ENCODE measurements around the gene C7orf33. TPM values are rescaled to one million over a fixed set of nuclear protein-coding genes. Genes with fewer than 3 reads are reported as not detected.
"Not testable (repeated sequence)": the region's sequence is repeated elsewhere in the genome, so short reads cannot be mapped to it uniquely, and the experiment has no call there.

C7orf33 gene
- total RNA-seq, 4 donors from 2014 or later: not detected

GRCh38 chr7:148588168-148588567 lies 2.4 kb upstream of the C7orf33 start:
- H3K27ac ChIP-seq: no peak overlapping the region
- no peaks in the 10 kb centered on the region for H3K27me3 ChIP-seq
- H3K4me3 ChIP-seq (replicated peaks in 1 of 3): no peak overlapping the region
- H3K36me3 ChIP-seq: no peaks in the 10 kb centered on the region
- H3K9me3 ChIP-seq: no peaks in the 10 kb centered on the region
- no peaks in the 10 kb centered on the region for H3K4me1 ChIP-seq
- no peak for DNase-seq
- intact Hi-C loops (cut with DNase I): no loop called here
- 71 to 72% methylated on average over 6 of the region's 6 CpGs for WGBS, 2 donors
- TF ChIP-seq CTCF (IDR thresholded peaks at IDR 0.05) (no peak), POLR2A (IDR thresholded peaks at IDR 0.05) (no peak)

DNA sequence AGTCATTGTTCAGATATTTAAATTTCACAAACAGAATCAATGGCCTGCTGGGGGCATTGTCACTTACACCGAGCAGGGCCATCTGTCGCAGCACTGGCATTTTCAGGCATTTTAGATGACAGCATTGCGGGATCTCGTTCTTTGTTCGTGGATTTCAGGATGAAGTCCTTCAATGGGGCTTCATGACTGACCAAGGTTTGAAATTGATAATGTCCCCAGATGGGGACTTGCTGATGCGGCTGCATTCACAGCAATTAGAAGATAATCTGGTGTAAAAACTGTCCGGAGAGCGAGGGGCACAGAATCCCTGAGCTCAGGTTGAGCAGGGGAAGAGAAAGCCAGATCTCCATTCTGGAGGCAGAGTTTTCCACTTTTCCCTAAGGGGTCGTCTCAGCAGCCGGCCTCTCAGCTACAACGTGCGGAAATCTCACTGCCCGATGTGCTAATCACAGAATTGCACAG lies 1.9 kb upstream of the C7orf33 start:
- no peaks in the 10 kb centered on the region for H3K9me3 ChIP-seq
- H3K4me1 ChIP-seq: no peaks in the 10 kb centered on the region
- DNase-seq: no peak
- 80 to 83% methylated on average over 13 of the region's 13 CpGs for WGBS, 2 donors
- TF ChIP-seq POLR2A (IDR thresholded peaks at IDR 0.05) (no peak), CTCF (IDR thresholded peaks at IDR 0.05) (no peak)
- no peak overlapping the region for H3K27ac ChIP-seq
- intact Hi-C loops (cut with DNase I): no loop called here
- H3K36me3 ChIP-seq: no peaks in the 10 kb centered on the region
- H3K4me3 ChIP-seq (replicated peaks in 1 of 3): no peak overlapping the region
- H3K27me3 ChIP-seq: no peaks in the 10 kb centered on the region

DNA sequence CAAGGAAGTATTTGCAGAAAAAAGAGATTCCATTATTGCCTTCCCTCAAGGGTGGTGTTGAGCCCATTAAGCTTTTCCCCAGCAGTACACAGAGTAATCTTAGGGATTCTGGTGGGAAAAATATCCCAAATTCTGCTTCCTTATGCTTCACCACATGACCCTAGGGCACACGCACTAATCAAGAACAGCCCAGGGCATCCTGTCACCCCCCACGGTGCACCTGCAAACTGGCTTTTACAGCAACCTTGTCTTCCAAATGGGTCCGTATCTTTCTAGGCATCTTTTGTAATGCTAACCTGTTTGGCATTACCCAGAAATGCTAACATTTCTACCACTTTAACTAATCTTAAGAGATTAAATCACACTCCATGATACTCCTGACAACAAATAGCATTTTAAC lies 926 bp upstream of the C7orf33 start:
- no peak for TF ChIP-seq POLR2A (IDR thresholded peaks at IDR 0.05)
- no peak for TF ChIP-seq CTCF (IDR thresholded peaks at IDR 0.05)
- intact Hi-C loops (cut with DNase I): no loop called here
- Histone ChIP-seq H3K27ac (no peak overlapping the region), H3K9me3 (no peaks in the 10 kb centered on the region), H3K27me3 (no peaks in the 10 kb centered on the region), H3K4me3 (replicated peaks in 1 of 3) (no peak overlapping the region), H3K4me1 (no peaks in the 10 kb centered on the region), H3K36me3 (no peaks in the 10 kb centered on the region)
- DNase-seq: no peak
- WGBS, 2 donors: 68 to 71% methylated on average over 3 of the region's 3 CpGs

DNA sequence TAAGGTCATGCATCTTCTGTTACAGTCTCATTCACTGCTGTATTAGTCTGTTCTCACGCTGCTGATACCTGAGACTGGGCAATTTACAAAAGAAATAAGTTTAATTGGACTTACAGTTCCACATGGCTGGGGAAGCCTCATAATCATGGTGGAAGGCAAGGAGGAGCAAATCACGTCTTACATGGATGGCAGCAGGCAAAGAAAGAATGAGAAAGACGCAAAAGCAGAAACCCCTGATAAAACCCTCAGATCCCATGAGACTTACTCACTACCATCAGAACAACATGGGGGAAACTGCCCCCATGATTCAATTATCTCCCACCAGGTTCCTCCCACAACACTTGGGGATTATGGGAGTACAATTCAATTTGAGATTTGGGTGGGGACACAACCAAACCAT lies 5.8 kb downstream of the C7orf33 start:
- 91 to 98% methylated on average over 3 of the region's 3 CpGs for WGBS, 2 donors
- DNase-seq; H3K4me3 ChIP-seq (replicated peaks in 1 of 3); H3K9me3 ChIP-seq; H3K27ac ChIP-seq; intact Hi-C loops (cut with DNase I); H3K4me1 ChIP-seq; H3K36me3 ChIP-seq; H3K27me3 ChIP-seq: not testable (repeated sequence)

GRCh38 chr7:148598351-148598750 lies 7.8 kb downstream of the C7orf33 start:
- no peak for DNase-seq
- Histone ChIP-seq H3K4me1 (no peaks in the 10 kb centered on the region), H3K36me3 (no peaks in the 10 kb centered on the region), H3K27ac (no peak overlapping the region), H3K9me3 (no peaks in the 10 kb centered on the region), H3K4me3 (replicated peaks in 1 of 3) (no peak overlapping the region), H3K27me3 (no peaks in the 10 kb centered on the region)
- no peak for TF ChIP-seq POLR2A (IDR thresholded peaks at IDR 0.05)
- no peak for TF ChIP-seq CTCF (IDR thresholded peaks at IDR 0.05)
- WGBS, 2 donors: 82 to 93% methylated on average over 3 of the region's 3 CpGs
- intact Hi-C loops (cut with DNase I): no loop called here

DNA sequence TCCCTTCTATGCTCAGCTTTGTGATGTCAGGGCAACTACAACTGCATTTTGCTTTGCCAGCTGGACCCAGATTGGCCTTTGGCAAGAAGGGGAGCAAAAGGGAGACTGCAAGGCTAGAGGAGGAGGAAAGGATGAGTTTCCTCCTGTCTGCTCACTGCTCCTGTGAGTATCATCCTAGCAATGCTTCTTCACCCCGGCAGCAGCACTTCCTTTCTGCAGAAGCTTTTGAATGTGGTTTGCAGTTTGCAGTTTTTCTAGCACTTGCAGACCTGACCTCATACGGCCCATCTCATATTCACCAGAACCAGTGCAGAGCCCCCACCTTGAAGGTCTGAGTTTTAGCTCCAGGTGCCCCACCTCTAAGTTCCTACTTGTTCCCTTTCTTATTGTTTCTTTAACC lies 14.8 kb downstream of the C7orf33 start:
- WGBS, 2 donors: 79 to 84% methylated on average over 2 of the region's 2 CpGs
- DNase-seq: no peak
- Histone ChIP-seq H3K9me3 (no peaks in the 10 kb centered on the region), H3K27ac (no peak overlapping the region), H3K27me3 (no peaks in the 10 kb centered on the region), H3K4me1 (no peaks in the 10 kb centered on the region), H3K36me3 (no peaks in the 10 kb centered on the region), H3K4me3 (replicated peaks in 1 of 3) (no peak overlapping the region)
- intact Hi-C loops (cut with DNase I): no loop called here
- TF ChIP-seq CTCF (IDR thresholded peaks at IDR 0.05) (no peak), POLR2A (IDR thresholded peaks at IDR 0.05) (no peak)
